Cardiac muscle cell (in vitro differentiated cells and primary cell): ENCODE measurements around the gene FGD4. TPM values are rescaled to one million over a fixed set of nuclear protein-coding genes. Genes with fewer than 3 reads are reported as not detected.

ENCODE experiments used
- DNase-seq, 2 donors: peaks; one replicate each; pipeline versions ENCODE4 v3.0.0 to v3.0.0-alpha.2; 2010 to 2017; ENCODE audit warnings: low read depth in 1 of 2, low spot score in 1 of 2
- H3K27ac ChIP-seq: fragments of 200-600 bp; sonication (generic); 2 replicates; pipeline ENCODE4 v1.5.1; 2016
- H3K27me3 ChIP-seq: fragments of 200-600 bp; sonication (generic); 2 replicates; pipeline ENCODE4 v1.6.0; 2016; ENCODE audit warnings: control low read depth
- H3K36me3 ChIP-seq: fragments of 200-600 bp; sonication (generic); 2 replicates; pipeline ENCODE4 v1.5.1; 2016; ENCODE audit warnings: control low read depth
- H3K4me1 ChIP-seq: fragments of 200-600 bp; sonication (generic); 2 replicates; pipeline ENCODE4 v1.8.1; 2017; ENCODE audit warnings: low read depth, mild to moderate bottlenecking, mixed run types
- H3K4me3 ChIP-seq: fragments of 200-600 bp; sonication (generic); 2 replicates; pipeline ENCODE4 v1.5.1; 2016; ENCODE audit warnings: mild to moderate bottlenecking
- H3K9me3 ChIP-seq: fragments of 200-600 bp; sonication (generic); 2 replicates; pipeline ENCODE4 v1.5.1; 2017; ENCODE audit warnings: low read depth, mild to moderate bottlenecking, control low read depth
- CTCF ChIP-seq: IDR thresholded peaks from 2 replicates; pipeline ENCODE4 v1.5.1; 2012; ENCODE audit warnings: low read depth, mild to moderate bottlenecking, low read length
- polyA plus RNA-seq: library from polyadenylated mRNA; unstranded; fragments of >200 nt; fragmentation: Nextera tagmentation; extraction: Ambion mirVana; gene quantifications from 2 replicates; pipeline ENCODE4 v1.2.1, GENCODE V29; 2016
- total RNA-seq: library from RNA; depleted of rRNA; stranded (reverse); fragments of >200 nt; gene quantifications from 2 replicates; pipeline ENCODE4 v1.2.3, GENCODE V29; 2016

FGD4 gene
- total and polyA plus RNA-seq, 2 experiments from 2014 or later, result 2.5 to 7.3 TPM

GRCh38 chr12:32446316-32447119 lies 47.2 kb downstream of the FGD4 start:
- Histone ChIP-seq H3K27me3 (no peaks in the 10 kb centered on the region), H3K27ac (peak overlapping the region; percentile 82), H3K4me3 (no peak overlapping the region), H3K9me3 (no peaks in the 10 kb centered on the region), H3K4me1 (peaks cover 19% of the 10 kb centered on the region), H3K36me3 (no peaks in the 10 kb centered on the region)
- DNase-seq, result peak in 1 of 2 donors; percentile 60
- TF ChIP-seq CTCF, result no peak

GRCh38 chr12:32448586-32448985 lies 49.2 kb downstream of the FGD4 start:
- Histone ChIP-seq H3K27ac (no peak overlapping the region), H3K4me3 (no peak overlapping the region), H3K27me3 (no peaks in the 10 kb centered on the region), H3K4me1 (peaks cover 19% of the 10 kb centered on the region), H3K9me3 (no peaks in the 10 kb centered on the region), H3K36me3 (no peaks in the 10 kb centered on the region)
- DNase-seq, result peak in 1 of 2 donors; percentile 45
- TF ChIP-seq CTCF, result no peak

GRCh38 chr12:32450363-32450762 lies 51.0 kb downstream of the FGD4 start:
- H3K9me3 ChIP-seq, result no peaks in the 10 kb centered on the region
- no peaks in the 10 kb centered on the region for H3K36me3 ChIP-seq
- DNase-seq, result no peak
- H3K27ac ChIP-seq, result no peak overlapping the region
- no peaks in the 10 kb centered on the region for H3K27me3 ChIP-seq
- no peak overlapping the region for H3K4me3 ChIP-seq
- peaks cover 13% of the 10 kb centered on the region for H3K4me1 ChIP-seq
- TF ChIP-seq CTCF, result no peak

DNA sequence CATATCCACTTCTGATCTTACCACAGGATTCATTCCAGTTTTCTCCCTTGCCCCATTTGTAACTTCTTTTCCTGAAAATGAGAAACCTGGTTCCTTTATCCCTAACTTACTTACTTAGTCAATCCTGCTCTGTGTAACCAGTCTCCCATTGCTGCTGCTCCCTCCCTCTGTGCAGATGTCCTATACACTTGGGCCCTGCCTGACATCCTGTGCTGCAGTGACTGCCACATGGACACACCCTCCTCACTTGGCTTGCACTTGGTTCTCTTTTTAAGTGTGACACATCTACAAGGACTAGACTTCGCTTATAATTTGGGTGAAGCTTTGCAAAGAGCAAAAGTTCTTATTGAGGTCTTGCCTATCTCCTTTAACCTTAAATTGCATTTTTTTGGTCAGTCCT lies 51.4 kb downstream of the FGD4 start:
- Histone ChIP-seq H3K36me3 (no peaks in the 10 kb centered on the region), H3K27ac (no peak overlapping the region), H3K9me3 (no peaks in the 10 kb centered on the region), H3K27me3 (no peaks in the 10 kb centered on the region), H3K4me1 (peaks cover 10% of the 10 kb centered on the region), H3K4me3 (no peak overlapping the region)
- DNase-seq, result no peak
- no peak for TF ChIP-seq CTCF

DNA sequence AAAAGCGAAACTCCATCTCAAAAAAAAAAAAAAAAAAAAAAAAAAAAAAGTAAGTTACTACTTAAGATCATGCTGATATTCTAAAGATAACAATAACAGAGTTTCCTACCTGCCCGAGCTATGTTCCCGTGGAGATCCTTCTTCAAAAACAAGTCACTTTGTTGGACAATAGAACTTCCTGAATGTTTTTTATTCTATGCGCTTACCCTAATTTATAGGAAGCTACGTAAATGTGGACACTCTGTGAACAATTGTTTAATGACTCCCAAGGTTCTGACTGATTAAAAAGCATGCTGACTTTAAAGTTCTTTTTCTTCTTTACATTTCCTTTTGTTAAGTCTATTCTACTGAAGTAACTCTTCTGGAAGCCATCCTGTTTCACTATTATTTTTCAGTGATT lies 52.5 kb downstream of the FGD4 start:
- H3K27me3 ChIP-seq, result no peaks in the 10 kb centered on the region
- no peaks in the 10 kb centered on the region for H3K36me3 ChIP-seq
- H3K27ac ChIP-seq, result no peak overlapping the region
- TF ChIP-seq CTCF, result no peak
- no peak overlapping the region for H3K4me3 ChIP-seq
- DNase-seq, result no peak
- peaks cover 1% of the 10 kb centered on the region for H3K4me1 ChIP-seq
- H3K9me3 ChIP-seq, result no peaks in the 10 kb centered on the region
